Omental fat pad (tissue), 4 donors: ENCODE results near the gene TMEM117. TPM values are rescaled to one million over a fixed set of nuclear protein-coding genes. Genes with fewer than 3 reads are reported as not detected.

Source experiments
- ATAC-seq: fragments of 150-250 bp; one replicate; pipeline ENCODE4 v1.9.1; 2016; ENCODE audit warnings: mild to moderate bottlenecking, moderate library complexity; ENCODE audit not compliant: low FRiP score
- DNase-seq: peaks from one replicate; pipeline ENCODE4 v3.0.0-alpha.2; 2019; ENCODE audit warnings: low spot score
- CTCF ChIP-seq, 3 donors: fragments of 450-650 bp; IDR thresholded peaks; one replicate each; pipeline ENCODE4 v1.5.1; 2016 to 2017; ENCODE audit warnings: antibody characterized with exemption in 3 of 3, mild to moderate bottlenecking in 3 of 3, moderate library complexity in 2 of 3
- total RNA-seq, 4 donors: library from RNA; depleted of rRNA; stranded (reverse); fragments of >200 nt; gene quantifications; one replicate each; pipeline ENCODE4 v1.1.0, GENCODE V29; 2016

The TMEM117 gene
- total RNA-seq, 4 donors from 2014 or later = 7.5 to 13.1 (median 8.2) TPM

GRCh38 chr12:43872396-43872795, 36.5 kb downstream of the TMEM117 start:
- no peak for ATAC-seq

GRCh38 chr12:43878050-43878449, 42.2 kb downstream of the TMEM117 start:
- ATAC-seq (no peak), DNase-seq (no peak)
- TF ChIP-seq CTCF (IDR thresholded peaks at IDR 0.05) = no peak

More at GRCh38 chr12:43872396-43872795, 36.5 kb downstream of the TMEM117 start:
- TF ChIP-seq CTCF (IDR thresholded peaks at IDR 0.05) = no peak
- DNase-seq = no peak

DNA sequence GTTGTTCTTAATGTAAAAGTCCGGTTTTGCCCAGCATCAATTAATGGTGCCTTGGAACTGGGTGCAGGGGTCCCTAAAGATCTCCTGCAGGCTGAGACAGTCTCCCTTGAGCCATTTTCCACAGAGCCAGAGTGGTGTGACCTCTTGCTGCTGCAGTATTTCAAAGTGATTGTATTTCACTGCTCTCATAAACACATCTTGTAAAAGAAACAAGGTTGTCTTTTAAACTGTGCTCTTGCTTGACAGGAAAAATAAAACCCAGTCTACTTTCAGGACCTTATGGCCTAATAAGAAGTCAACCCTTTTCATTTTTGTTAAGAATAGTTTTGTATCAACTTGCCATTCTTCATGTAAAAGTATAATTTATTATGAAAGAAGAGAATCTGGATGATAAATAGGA, 44.7 kb downstream of the TMEM117 start:
- no peak for TF ChIP-seq CTCF (IDR thresholded peaks at IDR 0.05)
- DNase-seq = no peak
- ATAC-seq = no peak

GRCh38 chr12:43882578-43883178, 46.8 kb downstream of the TMEM117 start:
- DNase-seq (no peak), ATAC-seq (no peak)
- peak in 2 of 3 donors; percentile 28 to 40 for TF ChIP-seq CTCF (IDR thresholded peaks at IDR 0.05)

GRCh38 chr12:43883311-43883710, 47.4 kb downstream of the TMEM117 start:
- no peak for ATAC-seq
- DNase-seq = no peak
- no peak for TF ChIP-seq CTCF (IDR thresholded peaks at IDR 0.05)

- TF ChIP-seq CTCF (IDR thresholded peaks at IDR 0.05) = no peak
- no peak for ATAC-seq
- DNase-seq = no peak
Measured at GRCh38 chr12:43883748-43884147, 47.9 kb downstream of the TMEM117 start.

DNA sequence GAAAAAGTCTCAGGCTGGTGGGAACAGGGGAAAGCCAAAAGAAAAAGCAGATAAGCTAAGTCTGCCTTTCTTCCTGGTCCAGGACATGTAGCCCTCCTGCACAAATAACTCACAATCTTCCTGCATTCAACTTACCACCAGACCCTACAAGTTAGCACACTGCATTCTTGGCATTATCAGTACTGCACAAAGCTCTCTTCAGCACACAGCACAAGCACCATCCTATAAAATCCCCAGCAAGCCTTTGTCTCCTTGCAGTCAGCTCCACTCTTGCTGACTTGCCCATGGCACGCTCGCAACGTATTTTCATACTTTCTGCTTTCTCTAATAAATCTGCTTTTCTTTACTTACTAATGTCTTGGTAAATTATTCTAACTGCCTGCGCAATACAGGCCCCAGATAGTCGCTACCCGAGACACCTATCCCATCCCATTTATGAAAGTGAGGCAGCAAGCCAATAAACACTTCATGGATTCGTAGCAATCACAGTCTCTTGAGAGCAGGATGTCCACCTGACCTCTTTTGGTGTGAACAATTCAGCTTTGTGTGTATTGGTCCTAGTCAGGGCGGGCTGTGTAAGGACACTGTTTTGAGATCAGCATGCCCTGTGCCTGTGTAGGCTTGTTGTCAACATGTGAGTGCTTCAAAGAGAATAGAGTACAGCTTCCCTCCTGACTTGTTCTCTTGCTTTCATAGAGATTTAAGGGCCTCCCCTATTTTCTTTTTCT, 49.0 kb downstream of the TMEM117 start:
- ATAC-seq (no peak), DNase-seq (no peak)
- TF ChIP-seq CTCF (IDR thresholded peaks at IDR 0.05) = no peak
